Stimulated activated CD8-positive, alpha-beta memory T cell treated with anti-CD3 and anti-CD28 coated beads, Interleukin-7, amount 100 ng/mL, for 48 hours (primary cell): ENCODE measurements around the gene S100A8.

ENCODE experiments used
- DNase-seq, 2 donors: peaks; one replicate each; pipeline ENCODE4 v3.0.0-alpha.2; 2020; ENCODE audit warnings: low read depth in 1 of 2; ENCODE audit errors: extremely low read depth in 1 of 2

Gene S100A8

GRCh38 chr1:153393926-153394325 is 3.1 kb upstream of the S100A8 start:
- no peak for DNase-seq

DNA sequence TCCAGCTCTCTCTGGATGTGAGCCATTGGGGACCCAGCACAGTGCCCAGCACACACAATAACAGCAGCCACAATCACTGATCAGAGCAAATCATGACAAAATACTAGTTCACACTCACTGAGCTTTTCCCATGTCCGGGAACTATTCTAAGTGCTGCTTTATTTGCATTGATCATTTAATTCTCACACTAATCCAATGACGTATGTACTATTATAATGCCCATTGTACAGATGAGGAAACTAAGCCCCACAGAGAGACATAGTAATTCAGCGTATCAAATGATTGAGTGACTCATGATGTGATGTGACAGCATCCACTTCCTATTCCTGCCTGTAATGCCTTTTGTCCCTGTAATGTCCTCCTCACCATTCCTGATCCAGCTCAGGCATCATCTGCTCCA is 1.9 kb upstream of the S100A8 start:
- DNase-seq = no peak

DNA sequence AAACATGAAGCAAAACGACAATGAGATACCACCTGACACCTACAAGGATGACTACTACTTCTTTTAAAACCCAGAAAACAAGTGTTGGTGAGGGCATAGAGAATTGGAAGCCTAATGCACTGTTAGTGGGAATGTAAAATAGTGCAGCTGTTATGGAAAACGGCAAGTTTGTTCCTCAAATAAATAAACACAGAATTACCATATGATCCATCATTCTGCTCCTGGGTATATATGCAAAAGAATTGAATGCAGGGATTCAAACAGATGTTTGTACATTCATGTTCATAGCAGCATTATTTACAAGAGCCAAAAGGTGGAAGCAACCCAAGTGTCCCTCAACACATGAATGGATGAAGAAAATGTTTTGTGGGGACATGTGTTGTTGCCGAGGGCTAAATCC is 1.4 kb upstream of the S100A8 start:
- DNase-seq = no peak

DNA sequence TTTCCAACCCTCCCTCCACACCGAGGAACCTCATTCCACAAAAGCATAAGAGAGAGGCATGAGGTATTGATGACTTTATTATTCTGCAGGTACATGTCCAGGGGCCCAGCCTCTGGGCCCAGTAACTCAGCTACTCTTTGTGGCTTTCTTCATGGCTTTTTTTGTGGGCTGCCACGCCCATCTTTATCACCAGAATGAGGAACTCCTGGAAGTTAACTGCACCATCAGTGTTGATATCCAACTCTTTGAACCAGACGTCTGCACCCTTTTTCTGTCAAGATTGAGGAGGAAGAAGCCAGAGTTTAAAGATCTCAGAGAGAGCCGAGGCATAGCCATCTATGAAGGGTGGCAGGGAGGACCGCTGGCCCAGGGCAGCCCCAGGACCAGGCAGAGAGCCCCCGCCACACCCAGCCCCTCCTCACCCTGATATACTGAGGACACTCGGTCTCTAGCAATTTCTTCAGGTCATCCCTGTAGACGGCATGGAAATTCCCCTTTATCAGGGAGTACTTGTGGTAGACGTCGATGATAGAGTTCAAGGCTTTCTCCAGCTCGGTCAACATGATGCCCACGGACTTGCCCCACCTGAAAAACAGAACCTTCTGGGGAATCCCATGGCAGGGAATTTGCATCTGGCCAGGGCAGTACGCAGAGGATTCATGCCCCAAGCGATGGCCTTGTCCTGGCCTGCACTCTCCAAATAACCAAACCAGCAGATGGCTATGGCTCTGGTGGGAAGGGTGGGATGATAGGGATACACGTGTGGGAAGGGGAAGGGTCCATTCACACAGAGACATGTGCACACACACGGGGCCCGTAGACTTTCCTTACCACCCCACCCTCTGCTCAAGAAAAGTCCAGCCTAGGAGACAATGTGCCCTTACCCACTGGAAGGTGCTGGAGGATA is 647 bp downstream of the S100A8 start:
- DNase-seq = no peak

DNA sequence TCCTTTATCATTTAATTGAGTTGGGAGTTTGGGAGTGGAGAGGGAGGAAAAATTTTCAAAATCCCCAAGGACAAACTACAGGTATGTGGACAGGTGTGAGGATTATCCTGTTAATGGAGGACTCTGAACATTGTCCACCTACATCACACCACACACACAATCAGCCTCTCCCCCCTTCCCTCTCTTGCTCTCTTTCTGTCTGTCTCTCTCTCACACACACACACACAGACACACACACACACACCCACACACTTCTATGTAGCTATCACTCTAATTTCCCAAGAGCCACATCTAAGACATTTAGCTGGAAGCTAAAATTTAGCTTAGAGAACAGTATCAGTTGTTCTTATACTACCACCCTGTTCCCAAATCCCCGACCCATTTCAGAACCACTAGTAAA is 1.5 kb downstream of the S100A8 start:
- DNase-seq = no peak

GRCh38 chr1:153387785-153388184 is 3.1 kb downstream of the S100A8 start:
- DNase-seq = no peak

DNA sequence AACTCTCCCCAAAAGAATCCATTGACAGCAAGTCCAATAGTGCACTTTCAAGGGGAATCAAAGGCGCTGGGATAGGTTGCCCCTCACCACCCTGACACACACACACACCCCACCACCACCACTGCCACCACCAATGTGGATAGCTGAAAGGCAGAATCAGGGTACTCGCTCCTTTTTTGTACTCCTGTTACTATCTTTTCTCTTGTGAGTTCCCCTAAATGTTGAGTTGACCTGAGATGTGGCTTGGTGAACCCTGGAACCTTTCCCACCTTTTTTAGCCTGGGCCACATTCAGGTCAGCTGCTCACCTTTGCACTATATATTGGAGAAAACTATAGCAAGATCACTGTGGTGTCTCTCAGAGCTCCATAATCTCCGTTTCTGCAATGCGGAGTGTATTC is 3.9 kb downstream of the S100A8 start:
- DNase-seq = no peak

- no peak for DNase-seq
Measured at GRCh38 chr1:153386500-153386901, 4.4 kb downstream of the S100A8 start.

DNA sequence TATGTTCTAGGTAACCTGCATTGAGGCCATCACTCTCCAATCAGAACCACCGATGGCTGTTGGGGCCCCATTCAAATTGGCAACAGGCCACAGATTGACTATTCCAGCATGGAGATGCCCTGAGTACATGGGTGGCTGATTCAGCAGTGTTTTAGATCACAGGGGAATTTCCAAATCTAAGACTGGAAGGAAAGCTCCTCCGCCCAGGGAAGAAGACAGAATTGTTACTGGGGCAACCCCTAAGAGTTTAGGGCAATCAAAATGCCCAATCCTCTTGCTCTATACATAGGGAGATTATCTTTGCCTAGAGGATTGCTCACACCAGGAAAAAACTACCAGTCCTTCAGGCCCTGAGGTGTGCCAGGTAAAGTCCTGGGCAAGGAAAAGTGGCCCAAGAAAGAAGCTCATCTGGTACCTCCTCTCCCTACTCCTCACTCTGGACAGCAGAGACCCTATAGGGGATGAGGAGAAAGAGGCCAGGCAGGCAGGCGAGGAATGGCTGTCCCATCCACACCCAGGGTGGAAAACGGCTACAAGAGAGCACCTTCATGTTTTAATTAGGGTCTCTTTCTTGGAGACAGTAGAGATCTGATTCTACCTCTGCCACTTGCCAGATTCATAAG is 5.8 kb downstream of the S100A8 start:
- DNase-seq = no peak

- DNase-seq = no peak
Measured at GRCh38 chr1:153380711-153381110, 10.2 kb downstream of the S100A8 start.

DNA sequence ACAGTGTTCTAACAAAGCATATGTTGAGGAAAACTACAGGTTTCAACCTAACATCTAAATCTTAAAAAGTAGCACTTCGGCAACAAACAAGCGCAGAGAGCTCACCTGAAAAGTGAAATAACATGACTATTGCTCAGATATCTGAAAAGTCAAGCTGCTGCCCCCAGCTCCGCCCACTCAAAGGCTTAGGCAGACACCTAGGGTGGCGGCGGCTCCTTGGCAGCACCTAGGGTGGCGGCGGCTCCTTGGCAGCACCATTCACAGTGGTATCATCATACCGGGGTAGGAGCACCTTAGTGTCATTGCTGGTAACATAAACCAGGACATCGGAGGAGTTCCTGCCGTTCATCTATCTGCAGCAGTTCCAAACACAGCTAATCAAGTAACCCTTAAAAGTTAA is 11.3 kb downstream of the S100A8 start:
- DNase-seq = no peak

DNA sequence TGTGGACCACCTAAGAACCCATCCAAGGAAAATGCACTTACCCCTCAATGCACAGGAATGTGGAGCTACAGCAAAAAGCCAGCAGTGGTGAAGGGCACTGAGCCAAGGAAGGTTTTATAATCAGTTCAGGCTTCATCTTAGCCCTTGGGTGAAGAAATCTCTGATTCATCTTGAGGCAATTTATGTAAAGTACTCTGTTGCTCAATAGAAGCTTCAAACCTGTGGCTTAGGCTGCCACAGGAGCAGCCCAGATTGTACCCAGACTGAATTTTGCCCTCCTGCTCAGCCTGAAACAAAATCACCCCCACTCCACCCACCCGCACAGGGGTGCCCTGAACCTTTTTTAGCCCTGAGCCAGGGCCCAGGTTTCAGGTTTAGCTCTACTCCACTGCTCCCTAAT is 15.4 kb downstream of the S100A8 start, which contains the start of gene S100A12:
Gene S100A12 (minus strand): TSS at position 111 of the 400 bp plus-strand sequence. CDS start 1,029 bp downstream, outside the sequence.
- DNase-seq = no peak

DNA sequence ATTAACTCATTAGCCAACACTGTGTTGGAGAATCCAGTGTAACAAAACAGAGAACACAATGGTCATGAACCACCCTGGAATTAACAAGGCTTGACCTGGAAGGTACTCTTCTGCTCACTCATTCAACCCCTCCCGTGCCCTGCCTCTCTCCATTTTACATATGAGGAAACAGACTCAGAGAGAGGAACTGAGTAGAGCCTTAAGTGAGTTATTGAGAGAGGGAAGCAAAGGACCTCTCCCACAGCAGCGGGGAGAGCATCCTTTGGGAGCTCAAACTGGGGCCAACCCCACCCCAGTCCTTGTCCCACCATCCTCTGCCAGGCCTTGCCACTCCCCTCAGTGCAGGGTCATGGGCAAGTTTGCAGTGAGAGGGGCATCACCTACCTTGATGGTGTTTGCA is 16.8 kb downstream of the S100A8 start:
- no peak for DNase-seq

GRCh38 chr1:153372571-153372970 is 18.3 kb downstream of the S100A8 start:
- DNase-seq = no peak

- DNase-seq = no peak
Measured at GRCh38 chr1:153371231-153371630, 19.6 kb downstream of the S100A8 start.

DNA sequence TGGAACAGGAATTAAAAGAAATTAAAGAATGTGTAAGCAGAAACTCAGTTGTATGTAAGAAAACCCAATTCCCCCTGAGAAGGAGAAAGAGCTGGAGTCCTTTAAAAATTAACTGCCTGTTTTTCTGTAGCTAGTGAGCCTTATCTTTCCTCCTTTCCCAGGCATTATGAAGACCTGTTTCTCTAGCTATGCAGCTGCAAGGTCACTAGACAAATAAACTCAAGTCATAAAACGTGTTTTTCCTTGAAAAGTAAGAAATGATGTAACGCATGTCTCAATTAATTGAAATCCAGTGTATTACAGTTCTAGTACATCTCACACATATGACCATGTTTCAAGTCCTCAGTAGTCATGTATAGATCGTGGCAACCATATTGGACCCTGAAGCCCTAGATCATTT is 20.7 kb downstream of the S100A8 start:
- no peak for DNase-seq

DNA sequence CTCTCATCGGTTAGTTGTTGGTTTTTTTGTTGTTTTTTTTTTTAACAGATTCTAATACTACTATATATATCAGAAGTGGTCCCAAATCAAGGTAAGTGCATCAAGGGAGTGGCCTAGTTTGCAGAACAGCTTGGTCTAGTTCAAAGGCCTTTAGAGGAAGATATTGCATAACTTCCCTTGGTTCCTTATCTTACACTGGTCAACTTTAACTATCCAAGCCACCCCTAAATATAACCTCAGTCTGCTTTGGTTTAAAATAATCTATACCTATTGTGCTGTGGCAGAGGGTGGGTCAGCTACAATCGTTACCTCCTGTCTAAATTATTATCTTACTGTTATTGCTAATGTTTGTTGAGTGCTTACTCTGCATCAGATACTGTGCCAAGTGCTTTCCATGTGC is 22.4 kb downstream of the S100A8 start:
- DNase-seq = no peak

DNA sequence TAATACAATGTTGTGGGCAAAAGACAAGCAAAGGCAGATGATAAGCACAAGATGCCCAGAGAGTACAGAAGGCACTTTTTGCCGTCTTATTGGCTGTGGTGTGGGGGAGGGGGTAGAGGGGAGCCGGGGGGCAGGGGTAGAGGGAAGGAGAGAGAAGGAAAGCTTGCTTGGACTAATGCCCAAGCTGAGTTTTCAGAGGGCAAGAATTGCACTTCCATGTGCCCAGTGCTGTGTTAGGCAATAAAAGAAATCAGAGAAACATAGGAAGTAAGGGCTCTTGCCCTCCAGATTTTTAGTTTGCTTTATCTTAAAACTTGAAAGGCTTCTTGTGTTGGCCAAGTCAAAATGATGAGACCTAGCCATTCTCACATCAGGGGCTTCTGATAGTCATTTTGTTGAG is 23.8 kb downstream of the S100A8 start:
- no peak for DNase-seq

- DNase-seq = no peak
Measured at GRCh38 chr1:153366261-153366660, 24.6 kb downstream of the S100A8 start.

GRCh38 chr1:153365696-153366095 is 25.2 kb downstream of the S100A8 start:
- no peak for DNase-seq

DNA sequence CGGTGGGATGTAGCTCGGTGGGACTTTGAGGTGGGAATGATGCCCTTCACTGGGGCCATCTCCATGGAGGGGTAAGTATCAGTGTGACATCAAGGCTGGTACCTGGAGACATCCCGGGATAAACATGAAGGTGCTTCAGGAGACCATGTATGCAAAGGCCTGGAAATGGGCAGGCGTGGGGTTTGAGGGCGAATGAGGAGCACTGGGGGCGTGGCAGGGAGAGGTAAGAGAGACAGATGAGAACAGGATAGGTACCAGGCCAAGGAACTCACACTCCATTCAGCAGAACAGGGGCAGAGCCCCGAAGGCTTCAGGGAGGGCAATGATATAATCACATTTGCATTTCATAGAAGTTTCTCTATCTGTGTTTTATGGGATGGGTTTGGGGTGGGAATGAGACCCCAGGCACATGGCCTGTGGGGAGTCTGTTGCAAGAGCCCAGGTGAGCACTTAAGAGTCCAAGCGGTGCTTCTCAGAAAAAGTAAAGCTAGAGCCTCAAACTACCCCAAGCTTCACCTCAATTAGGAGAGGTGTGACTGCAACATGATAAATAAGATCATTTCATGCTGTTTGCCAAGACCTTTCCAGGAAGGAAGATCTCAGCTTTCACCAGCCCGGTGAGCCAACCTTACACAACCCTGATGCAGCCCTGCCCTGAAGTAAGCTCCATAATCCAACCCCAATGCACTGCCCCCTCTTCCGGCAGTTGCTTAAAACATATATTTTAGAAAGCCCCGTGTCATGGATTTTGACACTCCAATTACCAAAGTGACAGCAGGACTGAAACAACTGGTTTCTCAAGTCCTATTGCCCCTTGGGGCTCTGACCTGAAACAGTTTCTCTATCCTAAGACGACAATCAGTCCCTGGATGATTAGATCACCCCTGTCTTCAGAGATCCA is 25.9 kb downstream of the S100A8 start:
- DNase-seq = no peak
